A673 (cell line): ENCODE measurements around the gene POLE3. TPM values are rescaled to one million over a fixed set of nuclear protein-coding genes. Genes with fewer than 3 reads are reported as not detected.

ENCODE experiments used
- BruUV-seq: library from RNA; stranded (reverse); fragments of 400-500 nt; replicated peaks from 2 replicates; lab custom pipeline; 2021; lab: Mats Ljungman, UMichigan
- CTCF ChIA-PET: fragments of 300-600 bp; sonication (Branson Sonifier 250); formaldehyde crosslinking; loops from one replicate; lab custom pipeline; 2022; ENCODE audit warnings: antibody characterized with exemption; lab: Charles Lee
- POLR2A ChIA-PET: fragments of 300-600 bp; sonication (Branson Sonifier 250); formaldehyde crosslinking; loops from one replicate; lab custom pipeline; 2022; ENCODE audit warnings: antibody characterized with exemption; ENCODE audit not compliant: low non-redundant PET; lab: Charles Lee
- DNase-seq: peaks from one replicate; pipeline ENCODE4 v3.0.0-alpha.2; 2015; ENCODE audit warnings: low spot score
- H3K27ac ChIP-seq: fragments of 200-600 bp; sonication (generic); 2 replicates; pipeline ENCODE4 v1.5.1; 2016; ENCODE audit warnings: mixed run types, low read depth, mild to moderate bottlenecking, mixed read lengths, antibody characterized with exemption, low read length; ENCODE audit not compliant: poor library complexity, severe bottlenecking
- H3K27me3 ChIP-seq: fragments of 200-600 bp; sonication (generic); replicated peaks from 2 replicates; pipeline ENCODE4 v1.6.1; 2017; ENCODE audit warnings: mixed run types, low read depth, mild to moderate bottlenecking, mixed read lengths, antibody characterized with exemption, low read length; ENCODE audit not compliant: insufficient read depth, poor library complexity
- H3K36me3 ChIP-seq: fragments of 200-600 bp; sonication (generic); 2 replicates; pipeline ENCODE4 v1.6.1; 2016; ENCODE audit warnings: mixed run types, mild to moderate bottlenecking, mixed read lengths, antibody characterized with exemption, low read length; ENCODE audit not compliant: insufficient read depth, poor library complexity, severe bottlenecking
- H3K4me1 ChIP-seq: fragments of 200-600 bp; sonication (generic); 2 replicates; pipeline ENCODE4 v1.6.1; 2017; ENCODE audit warnings: mixed run types, mild to moderate bottlenecking, mixed read lengths, antibody characterized with exemption, low read length; ENCODE audit not compliant: insufficient read depth, poor library complexity, severe bottlenecking
- H3K4me3 ChIP-seq: fragments of 200-600 bp; sonication (generic); 2 replicates; pipeline ENCODE4 v1.5.1; 2016; ENCODE audit warnings: low read depth, mixed run types, mild to moderate bottlenecking, mixed read lengths, low read length; ENCODE audit not compliant: poor library complexity, severe bottlenecking
- H3K9me3 ChIP-seq: fragments of 200-600 bp; sonication (generic); 2 replicates; pipeline ENCODE4 v1.6.1; 2016; ENCODE audit warnings: mixed run types, low read depth, mild to moderate bottlenecking, mixed read lengths, antibody characterized with exemption, low read length; ENCODE audit not compliant: poor library complexity, severe bottlenecking
- EZH2 ChIP-seq: fragments of 200-600 bp; sonication (generic); IDR thresholded peaks from 2 replicates; pipeline ENCODE4 v1.6.1; 2017; ENCODE audit warnings: borderline replicate concordance, low read depth, mild to moderate bottlenecking, mixed read lengths, antibody characterized with exemption, low read length; ENCODE audit not compliant: poor library complexity, severe bottlenecking
- intact Hi-C: fragments of 100-400 bp; cut with micrococcal nuclease; formaldehyde crosslinking; loops from one replicate; pipeline ENCODE4 v1.10.0; 2022; ENCODE audit not compliant: unreplicated experiment
- total RNA-seq: library from RNA; stranded (reverse); gene quantifications from 2 replicates; pipeline ENCODE4 v1.2.3, GENCODE V29; 2021
- TF ChIP-seq, protein P1 (sequence below): fragments of 300-800, 200-600 bp; sonication (generic); conservative IDR thresholded peaks from 2 replicates; pipeline ENCODE4 v1.5.1; 2017; ENCODE audit warnings: low read depth, mild to moderate bottlenecking, antibody characterized with exemption, low read length, moderate library complexity, mixed read lengths

POLE3 gene
- total RNA-seq, 1 experiment from 2014 or later: 109 TPM

DNA sequence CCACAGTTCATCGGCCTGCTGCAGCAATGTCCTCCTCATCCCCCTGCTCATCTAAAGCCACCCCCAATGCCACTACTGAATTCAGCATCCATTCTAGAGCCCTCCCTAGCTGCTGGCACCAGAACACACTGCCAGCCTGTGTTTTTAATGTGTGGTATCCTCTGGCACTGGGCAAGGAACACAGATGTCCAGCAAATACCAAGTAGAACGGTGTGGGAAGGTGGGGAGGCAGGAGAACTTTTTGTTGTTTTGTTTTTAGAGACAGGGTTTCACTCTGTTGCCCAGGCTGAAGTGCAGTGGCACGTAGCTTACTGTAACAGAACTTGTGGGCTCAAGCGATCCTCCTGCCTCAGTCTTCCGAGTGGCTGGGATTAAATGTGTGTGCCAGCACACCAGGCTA, 38.4 kb downstream of the POLE3 start:
- H3K9me3 ChIP-seq: no peaks in the 10 kb centered on the region
- no peak for DNase-seq
- H3K36me3 ChIP-seq: peaks cover 6% of the 10 kb centered on the region
- TF ChIP-seq EZH2: no peak
- TF ChIP-seq, protein P1, sequence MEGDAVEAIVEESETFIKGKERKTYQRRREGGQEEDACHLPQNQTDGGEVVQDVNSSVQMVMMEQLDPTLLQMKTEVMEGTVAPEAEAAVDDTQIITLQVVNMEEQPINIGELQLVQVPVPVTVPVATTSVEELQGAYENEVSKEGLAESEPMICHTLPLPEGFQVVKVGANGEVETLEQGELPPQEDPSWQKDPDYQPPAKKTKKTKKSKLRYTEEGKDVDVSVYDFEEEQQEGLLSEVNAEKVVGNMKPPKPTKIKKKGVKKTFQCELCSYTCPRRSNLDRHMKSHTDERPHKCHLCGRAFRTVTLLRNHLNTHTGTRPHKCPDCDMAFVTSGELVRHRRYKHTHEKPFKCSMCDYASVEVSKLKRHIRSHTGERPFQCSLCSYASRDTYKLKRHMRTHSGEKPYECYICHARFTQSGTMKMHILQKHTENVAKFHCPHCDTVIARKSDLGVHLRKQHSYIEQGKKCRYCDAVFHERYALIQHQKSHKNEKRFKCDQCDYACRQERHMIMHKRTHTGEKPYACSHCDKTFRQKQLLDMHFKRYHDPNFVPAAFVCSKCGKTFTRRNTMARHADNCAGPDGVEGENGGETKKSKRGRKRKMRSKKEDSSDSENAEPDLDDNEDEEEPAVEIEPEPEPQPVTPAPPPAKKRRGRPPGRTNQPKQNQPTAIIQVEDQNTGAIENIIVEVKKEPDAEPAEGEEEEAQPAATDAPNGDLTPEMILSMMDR: no peak
- no peaks in the 10 kb centered on the region for H3K27me3 ChIP-seq
- BruUV-seq: no TSS peak
- no peak overlapping the region for H3K4me3 ChIP-seq
- H3K27ac ChIP-seq: no peak overlapping the region
- ChIA-PET POLR2A (no interaction called here), CTCF (no interaction called here)
- no peaks in the 10 kb centered on the region for H3K4me1 ChIP-seq
- intact Hi-C loops: no loop called here

DNA sequence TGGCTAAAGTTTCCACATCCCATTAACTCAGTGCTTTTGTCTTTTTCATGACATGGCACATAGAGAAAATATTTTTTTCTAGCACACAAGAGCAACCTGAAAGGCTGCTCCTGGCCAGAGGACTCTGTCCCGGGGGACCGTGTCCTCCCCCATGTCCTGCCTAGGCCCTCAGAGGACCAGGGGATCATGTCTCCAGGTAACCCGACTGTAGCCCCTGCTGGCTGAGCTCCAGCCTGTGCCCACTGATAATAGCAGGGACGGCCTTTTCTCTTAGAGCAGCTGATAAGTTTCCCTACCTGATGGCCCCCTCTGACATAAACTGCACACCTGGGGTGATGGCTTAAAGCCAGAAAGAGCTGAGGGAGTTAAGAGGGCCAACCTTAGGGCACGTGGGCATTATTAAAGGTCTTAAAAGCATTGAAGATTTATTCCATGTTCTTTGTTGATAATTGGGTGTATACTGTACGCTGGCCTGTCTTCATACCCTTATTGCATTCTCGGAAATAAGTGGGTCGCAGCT, 39.6 kb downstream of the POLE3 start:
- DNase-seq: no peak
- POLR2A ChIA-PET: no interaction called here
- Histone ChIP-seq H3K9me3 (no peaks in the 10 kb centered on the region), H3K4me1 (no peaks in the 10 kb centered on the region), H3K27ac (no peak overlapping the region), H3K4me3 (no peak overlapping the region), H3K36me3 (peaks cover 6% of the 10 kb centered on the region), H3K27me3 (no peaks in the 10 kb centered on the region)
- intact Hi-C loops: no loop called here
- TF ChIP-seq, protein P1: no peak
- TF ChIP-seq EZH2: no peak
- CTCF ChIA-PET: no interaction called here
- BruUV-seq: no TSS peak

DNA sequence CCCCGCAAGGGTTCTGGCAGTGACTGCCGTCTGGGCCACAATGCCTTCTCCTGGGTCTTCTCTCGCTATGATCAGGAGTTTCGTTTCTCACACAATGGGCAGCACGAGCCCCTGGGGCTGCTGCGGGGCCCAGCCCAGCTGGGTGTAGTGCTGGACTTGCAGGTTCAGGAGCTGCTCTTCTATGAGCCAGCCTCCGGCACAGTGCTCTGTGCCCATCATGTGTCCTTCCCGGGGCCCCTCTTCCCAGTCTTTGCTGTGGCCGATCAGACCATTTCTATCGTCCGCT, 40.7 kb downstream of the POLE3 start:
- Histone ChIP-seq H3K27ac (no peak overlapping the region), H3K9me3 (no peaks in the 10 kb centered on the region), H3K27me3 (no peaks in the 10 kb centered on the region), H3K36me3 (peaks cover 6% of the 10 kb centered on the region), H3K4me1 (no peaks in the 10 kb centered on the region), H3K4me3 (no peak overlapping the region)
- DNase-seq: no peak
- intact Hi-C loops: no loop called here
- BruUV-seq: no TSS peak
- ChIA-PET CTCF (no interaction called here), POLR2A (no interaction called here)
- TF ChIP-seq, protein P1: no peak
- TF ChIP-seq EZH2: no peak
